SKM-1 treated with dmso at 0.1 percent for 144 hours (cell line): ENCODE data around the gene FOXN3.

ENCODE experiments used
- DNase-seq: peaks from one replicate; lab custom pipeline; 2025; ENCODE audit not compliant: unreplicated experiment; lab: John Stamatoyannopoulos, UW

The FOXN3 gene

DNA sequence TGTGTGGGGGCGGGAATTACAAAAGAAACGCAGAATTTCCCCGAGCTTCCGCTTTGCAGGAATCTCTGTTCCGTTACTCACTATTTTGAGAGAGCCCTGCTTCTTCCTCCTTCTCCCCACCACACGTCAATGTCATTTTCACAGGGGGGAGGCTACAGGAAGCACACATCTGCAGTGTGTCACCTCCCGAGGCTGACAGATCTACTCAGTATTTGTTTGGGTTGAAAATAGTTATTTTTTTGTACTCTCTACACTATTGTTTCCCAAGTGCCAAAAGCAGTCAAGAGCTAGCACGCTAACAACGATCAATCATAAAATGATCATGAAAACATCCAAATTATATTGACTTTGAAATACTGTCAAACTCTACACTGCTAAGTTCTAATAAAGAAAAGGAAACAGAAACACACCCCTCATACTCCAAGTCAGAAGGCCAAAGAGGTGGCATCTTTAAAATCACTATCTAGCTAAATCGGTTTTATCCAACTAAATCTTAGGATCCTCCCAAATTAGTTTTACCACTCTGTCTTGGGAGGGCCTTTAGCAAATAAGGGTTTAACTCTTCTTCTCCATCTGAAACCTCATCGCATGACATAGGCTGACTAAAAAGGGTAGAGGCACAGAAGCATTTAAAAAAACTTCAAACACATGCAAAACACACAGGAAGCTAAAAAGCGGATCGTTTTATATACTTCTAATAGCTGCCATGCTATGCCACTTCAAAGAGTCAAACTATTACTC is 51.8 kb downstream of the FOXN3 start:
- peak; percentile 39 for DNase-seq

DNA sequence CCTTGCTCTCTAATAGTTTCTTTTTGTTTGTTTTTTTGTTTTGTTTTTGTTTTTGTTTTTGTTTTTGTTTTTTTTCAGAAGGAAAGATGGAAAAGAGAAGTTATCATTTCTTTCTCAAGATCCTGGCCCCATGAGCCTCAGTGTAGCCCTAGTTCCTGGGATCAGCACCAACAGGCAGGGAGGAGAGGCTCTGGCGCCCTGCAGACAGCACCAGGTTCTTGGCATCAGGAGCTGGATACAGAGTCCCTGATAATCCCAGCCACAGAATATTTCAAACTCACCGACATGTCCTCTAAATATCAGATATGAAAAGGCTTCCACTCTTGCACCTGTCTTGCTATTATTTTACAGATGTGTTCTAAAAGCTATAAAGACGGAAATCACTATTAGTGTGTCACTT is 52.7 kb downstream of the FOXN3 start:
- DNase-seq = no peak

DNA sequence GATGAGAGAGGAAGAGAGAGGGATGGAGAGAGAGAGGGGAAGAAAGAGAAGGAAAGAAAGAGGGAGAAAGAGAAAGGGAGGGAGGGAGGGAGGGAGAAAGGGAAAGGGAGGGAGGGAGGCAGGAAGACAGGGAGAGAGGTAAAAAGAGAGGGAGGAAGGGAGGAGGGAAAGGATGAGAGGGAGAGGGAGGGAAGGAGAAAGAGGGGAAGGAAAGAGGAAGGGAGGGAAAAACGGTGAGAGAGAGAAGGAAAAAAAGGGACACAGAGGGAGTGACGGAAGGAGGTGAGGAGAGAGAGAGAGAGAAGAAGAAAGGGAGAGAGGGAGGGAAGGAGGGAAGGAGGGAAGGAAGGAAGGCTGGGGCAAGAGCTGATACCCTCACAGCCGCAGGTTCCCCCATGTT is 56.8 kb downstream of the FOXN3 start:
- DNase-seq = no peak

DNA sequence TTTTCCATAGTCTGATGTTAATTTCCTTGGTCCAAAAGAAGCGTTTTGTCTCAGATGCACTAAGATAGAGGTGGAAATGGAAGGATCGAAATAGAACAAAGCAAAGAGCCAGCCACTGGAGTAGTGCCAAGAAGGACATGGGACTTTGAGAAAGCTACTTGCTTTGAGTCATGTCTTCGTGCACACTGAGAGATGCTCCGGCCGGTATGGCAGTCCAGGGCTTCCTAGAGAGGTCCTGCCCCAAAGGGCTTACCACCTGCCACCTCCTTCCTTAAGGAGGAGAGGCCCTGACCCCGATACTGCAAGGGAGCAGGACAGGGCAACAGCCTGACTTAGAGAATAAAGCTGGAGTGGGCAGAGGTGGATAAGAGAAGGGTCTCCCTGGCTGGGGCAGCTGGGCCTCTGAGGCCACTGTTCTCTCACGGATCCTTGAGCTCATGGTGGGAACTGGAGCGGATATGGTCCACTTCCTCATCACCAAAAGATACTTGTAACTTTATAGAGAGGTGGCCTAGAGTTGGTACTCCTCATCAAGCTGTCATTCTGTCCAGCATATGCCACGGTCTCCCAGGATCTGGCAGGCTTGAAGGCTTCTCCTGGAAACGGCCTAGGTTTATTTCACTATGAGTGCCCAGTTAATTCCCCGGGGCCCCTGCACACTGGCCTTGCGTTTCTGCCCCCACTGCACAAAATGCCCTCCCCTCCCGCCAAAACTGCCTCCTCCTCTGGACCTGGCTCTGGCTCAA is 57.4 kb downstream of the FOXN3 start:
- DNase-seq = no peak

DNA sequence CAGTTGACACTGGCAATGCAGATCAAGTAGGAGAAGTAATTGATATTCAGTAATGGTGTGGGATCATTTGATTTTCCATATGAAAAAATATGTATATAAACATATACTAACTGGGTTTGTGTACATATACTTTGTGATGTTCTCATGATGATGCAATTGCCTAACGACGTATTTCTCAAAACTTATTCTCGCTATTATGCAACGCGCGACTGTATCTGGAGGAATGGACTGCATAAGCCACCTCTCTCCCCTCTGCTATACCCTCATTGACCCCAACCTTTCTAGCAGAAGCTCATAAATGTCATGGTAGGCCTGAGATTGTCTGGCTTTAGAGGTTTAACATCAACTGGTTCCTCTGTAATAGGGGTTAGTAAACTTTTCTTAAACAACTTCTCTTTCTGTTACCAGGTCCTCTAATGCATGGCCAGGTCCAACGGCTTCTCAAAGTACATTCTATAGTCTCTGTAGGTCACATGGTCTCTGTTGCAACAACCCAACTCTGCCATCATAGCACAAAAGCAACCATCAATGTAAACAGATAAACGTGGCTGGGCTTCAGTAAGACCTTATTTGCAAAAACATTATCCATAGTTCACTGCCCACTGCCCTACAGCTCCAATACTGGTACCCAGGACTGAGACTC is 59.3 kb downstream of the FOXN3 start:
- peak; percentile 64 for DNase-seq

DNA sequence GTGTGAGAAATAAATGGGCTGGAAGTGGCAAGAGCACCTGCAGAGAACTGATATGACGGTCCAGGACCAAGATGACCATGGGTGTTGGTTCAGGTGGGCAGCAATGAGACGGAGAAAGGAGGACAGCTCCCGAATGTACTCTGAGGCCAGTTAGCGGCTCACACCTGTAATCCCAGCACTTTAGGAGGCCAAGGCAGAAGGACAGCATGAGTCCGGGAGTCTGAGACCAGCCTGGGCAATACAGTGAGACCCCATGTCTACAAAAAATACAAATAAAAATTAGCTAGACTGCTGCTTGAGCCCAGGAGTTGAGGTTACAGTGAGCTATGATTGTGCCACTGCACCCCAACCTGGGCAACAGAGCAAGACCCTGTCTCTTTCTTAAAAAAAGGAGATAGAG is 60.1 kb downstream of the FOXN3 start:
- no peak for DNase-seq

DNA sequence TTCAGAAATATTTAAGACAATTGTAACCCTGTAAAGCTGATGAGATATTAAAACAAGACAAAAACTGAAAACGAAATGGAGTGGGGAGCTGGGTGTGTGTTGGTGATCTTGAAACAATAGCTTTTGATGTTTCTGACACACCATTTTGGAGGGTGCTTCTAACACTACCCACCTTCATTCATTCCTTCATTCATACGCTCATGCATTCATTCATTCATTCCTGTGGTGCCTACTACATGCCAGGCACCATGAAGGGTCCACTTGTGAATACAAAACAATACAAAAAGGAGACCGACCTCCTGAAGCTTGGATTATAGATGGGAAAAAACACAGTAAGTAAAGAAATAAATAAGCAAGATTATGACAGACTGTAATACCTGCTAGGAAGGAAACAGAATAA is 60.5 kb downstream of the FOXN3 start:
- DNase-seq = no peak

DNA sequence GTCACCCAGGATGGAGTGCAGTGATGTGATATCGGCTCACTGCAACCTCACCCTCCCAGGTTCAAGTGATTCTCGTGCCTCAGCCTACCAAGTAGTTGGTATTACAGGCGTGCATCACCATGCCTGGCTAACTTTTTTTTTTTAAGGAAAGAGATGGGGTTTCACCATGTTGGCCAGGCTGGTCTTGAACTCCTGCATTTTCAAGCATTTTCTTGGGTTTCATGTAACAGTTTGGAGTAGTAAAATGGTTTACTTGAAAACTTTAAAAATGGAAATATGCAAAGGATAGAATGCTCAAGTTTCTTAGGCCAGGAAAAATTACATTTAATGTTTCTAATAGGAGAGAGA is 63.3 kb downstream of the FOXN3 start:
- DNase-seq = no peak

DNA sequence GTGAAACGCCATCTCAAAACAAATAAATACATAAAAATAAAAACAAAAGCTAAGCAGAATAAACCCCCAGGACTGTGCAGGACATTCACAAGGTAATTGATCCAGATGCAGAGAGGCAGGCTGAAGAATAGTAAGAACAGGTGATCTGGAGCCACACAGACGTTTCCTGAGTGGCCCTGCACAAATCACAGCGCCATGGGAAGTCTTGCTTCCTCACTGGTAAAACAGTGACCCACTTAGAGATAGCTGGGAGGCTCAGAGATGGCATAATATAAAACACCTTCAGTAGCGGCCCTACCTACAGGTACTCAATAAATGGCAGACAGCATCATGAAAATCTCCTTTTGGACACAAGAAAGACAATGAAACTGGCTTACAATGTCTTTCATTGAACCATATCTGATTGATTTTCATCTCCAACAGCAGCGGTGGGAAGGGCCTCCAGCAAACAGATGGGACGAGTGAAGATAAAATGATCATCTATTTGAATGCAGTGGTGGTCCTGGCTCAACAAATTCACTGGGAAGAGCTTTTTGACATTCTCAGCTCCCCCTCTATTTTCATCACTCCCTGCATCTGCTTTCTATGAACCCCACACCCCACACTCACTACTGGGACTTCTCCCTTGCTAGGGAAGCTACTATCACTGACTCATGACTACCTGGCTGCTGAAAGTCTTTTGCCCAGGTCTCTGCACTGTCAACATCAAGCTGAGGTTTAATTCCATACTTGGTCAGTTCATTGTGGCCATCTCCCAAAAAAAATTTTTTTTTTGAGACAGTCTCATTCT is 63.9 kb downstream of the FOXN3 start:
- no peak for DNase-seq

DNA sequence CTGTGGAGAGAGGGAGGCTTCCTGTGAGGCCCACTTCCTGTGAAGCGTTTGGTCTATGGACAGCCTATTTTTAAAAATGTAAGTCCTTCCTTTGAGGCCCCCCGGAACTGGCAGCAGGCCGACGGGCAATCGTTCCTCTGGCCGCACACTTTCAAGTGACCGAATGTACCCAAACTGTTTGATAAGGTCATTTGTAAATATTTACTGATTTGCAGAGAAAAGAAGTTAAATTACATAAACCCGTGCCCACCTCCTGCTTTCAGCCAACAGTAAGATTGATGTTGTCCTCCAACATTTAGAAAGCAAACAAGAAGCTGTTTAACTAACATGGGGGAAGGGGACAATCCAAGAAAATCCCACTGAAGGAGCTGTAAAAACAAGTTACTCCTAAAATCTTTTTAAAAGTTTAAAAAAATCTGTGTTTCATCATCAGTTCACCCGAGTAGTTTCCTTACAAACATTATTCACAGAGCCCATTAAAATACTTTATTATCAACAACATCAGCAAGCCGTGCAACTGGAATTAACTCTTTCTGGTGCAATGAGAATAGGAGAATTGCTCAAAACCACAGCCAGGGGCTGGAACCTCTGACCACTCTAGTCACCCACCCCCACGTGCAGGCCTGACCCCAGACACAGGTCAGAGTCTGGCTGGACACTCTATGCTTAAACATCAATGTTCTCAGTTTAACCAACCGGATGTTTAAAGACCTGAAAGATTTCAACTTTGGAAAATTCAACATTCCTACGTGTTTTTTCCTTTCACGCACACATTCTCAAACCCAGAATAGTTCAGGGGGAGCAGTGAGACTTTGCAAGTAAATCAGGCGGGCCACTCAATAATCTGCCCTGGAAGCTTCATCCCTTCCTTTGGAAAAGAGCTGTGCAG is 65.3 kb downstream of the FOXN3 start:
- DNase-seq = peak; percentile 23

DNA sequence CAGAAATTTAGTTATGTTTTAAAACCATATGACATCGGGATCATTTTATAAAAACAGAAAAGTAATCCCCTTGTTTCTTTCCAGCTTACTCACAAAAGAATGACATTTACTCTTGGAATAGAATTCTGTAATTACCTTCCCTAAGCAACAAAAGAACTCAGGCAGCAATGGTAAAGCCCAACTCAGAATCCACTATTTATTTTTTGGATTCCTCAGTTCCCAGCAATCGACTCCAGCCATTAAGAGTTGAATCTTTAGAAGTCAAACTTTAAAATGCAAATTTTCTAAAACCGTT is 65.9 kb downstream of the FOXN3 start:
- DNase-seq = no peak

DNA sequence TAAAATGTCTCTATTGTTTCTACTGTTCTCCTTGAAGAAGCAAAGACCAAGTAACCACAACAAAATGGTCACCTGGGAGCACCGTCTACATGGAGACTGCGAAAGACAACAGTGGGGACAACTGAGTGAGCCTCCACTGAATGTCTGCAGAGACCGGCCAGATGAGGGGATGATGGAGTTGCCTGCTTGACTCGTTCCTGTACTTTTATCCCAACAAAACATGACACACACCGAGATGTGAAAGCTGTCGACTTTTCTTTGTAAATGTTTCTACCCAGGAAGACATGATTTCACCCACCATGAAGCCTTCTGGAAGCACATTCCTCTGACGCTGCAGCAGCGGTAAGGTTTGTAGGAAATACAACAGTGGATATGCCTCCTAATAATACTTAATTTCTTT is 66.9 kb downstream of the FOXN3 start:
- no peak for DNase-seq

DNA sequence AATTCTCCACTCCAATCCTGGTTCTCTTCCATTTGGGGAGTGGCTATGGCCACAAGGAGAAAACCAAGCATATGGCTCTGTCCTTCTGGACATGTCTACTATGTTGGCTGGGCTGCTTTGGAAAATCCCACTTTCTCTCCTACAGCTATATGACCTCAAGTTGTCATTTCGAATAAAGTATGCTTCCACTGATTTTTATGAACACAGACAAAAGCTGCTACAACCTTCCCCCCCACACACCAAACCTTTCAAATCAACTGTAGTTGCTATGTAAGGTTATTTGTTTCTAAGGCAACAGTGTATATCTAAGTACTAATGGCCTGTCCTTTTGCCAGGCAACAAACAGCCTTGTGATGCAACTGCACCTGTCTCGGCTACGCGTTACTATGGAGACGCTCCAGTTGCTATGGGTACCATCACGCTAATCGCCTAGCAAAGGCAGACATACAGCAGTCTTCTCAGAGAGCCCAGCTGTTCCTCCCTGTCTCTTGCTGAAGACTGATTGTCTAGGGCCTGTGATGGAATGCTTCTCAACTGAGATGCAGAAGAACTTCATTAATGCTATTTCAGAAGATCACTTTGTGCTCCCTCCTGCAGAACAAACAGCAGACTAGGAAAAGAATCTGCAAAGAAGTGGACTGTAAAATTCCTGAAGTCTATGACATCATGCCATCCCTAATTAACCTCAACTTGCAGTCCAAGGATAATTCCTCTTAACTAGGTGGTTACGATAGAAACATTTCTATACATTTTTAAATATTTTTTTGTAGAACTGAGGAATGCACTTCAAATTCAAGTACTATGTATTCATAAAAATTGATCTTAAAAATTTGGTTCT is 67.6 kb downstream of the FOXN3 start:
- DNase-seq = no peak

DNA sequence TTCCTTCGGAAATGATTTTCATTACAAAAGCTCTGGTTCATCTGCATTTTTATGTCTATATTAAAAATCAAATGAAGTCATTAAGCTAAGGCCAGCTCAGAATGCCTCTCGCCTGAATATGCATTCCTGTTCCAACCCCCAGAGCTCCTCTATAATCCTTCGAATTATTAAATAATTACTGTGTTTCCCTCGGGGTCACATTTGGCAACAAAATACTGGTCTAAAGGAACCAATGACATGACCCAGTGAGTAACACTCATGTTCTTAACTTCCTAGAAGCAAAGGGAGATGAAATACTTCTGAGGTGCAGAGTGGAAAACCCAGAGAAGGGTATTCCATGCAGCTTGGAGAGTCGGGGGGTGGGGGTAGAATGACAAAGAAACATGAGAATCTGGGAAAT is 68.3 kb downstream of the FOXN3 start:
- no peak for DNase-seq

DNA sequence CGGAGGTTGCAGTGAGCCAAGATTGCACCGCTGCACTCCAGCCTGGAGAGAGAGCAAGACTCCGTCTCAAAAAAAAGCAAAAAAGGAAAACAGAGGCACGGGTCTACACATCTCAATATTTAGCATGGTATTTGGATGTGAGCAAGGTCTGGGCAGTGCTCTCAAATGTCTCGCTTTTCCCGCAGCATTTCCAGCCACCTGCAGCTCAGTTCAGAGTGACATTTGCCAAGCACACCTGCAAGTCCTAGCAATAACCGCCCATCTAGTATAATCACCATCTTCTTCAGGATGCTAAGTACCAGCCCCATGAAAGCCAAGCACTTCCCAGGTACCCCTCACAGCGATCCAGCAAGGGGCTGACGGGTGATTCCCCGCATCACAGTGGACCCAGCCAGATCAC is 69.1 kb downstream of the FOXN3 start:
- no peak for DNase-seq

DNA sequence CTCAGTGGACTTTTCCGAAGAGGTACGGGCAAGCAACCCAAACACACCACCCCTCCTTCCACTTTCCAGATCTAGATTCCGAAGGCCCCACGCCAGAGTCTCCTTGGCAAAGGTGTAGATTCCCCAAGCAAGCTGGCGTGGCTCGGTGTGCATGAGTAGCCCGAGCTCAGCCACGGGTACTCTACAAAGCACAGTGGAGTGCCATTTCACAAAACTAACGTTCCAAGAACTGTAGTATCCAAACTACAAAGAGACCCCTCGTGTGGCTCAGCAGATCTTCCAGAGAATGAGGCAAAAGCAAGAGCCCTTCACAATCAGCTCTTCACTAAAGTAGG is 72.1 kb downstream of the FOXN3 start:
- DNase-seq = no peak

DNA sequence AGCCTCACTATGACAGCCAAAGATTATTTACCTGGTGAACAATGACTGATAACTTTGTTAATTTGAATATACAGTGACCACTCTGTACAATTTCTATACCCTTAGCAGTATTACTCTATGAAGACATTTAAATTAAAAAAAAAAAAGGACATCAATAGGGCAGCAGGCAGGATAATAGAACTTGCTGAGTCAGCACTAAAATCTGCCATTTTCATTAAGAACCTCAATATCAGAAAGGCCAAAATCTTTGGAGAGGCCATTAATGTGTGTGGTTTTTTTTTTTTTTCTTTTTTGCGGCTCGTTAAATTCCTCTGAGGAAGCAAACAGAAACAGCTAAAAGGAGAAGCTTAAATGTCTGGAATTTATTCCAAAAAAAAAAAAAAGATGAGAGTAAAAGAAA is 73.7 kb downstream of the FOXN3 start:
- no peak for DNase-seq

DNA sequence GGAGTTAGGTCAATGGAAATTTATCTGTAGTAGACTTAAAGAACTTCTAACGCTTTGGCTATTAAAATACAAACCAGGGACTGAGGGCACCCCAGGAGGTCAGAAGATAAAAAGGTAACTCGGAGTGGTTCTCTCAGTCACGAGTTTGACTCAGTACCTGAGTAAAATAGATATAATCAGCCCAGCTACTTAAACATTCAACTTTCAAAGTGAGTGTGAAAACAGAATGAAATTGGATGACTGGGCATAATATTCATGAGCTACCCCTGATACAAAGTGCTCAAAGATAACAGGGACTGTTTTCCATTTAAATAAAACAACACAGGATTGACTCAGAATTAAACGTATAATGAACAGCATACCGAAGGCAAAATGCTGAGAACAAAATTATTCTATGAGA is 75.0 kb downstream of the FOXN3 start:
- no peak for DNase-seq

DNA sequence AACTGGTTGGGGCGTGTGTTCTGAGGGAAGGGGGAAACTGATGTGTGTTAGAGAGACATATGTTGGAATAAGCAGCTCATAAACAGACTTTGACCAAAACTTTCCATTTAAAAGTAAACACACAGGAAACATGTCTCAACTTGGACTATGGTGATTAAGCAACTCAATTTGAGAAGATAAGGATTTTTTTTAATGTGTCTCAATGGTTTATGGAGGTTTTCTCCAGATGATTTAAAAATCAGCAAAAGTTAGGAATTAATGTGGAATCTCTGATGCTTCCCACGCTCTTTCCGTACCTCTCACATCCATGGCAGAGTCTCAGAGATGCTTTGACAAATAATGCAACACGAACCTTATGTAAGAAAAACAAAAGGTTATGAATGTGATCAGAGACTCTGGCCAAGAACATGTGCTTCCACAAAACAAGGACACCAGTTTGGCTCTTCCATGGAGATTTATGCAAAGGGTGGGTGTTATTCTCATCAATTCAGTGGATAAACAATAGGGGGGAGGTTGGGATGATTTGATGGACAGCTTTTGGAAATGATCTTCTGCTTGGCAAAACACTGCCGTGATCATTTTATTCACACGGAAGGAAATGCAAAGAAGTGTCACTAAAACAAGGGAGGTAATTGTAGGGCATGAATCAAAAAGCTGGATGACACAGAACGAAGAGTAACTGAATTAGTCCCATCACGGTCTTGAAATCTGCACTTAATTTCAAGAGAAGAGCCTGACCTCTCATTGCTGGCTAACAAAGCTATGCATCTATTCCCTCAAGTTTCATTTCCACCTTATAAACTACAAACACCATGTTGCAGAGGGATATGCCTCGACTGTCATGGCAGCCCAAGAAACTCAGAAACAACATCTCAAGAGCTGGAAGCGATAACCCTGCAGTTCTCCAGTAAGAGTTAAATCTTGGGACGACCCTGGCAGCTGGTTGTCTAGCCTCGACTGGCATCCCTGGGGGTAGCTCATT is 76.5 kb downstream of the FOXN3 start:
- no peak for DNase-seq
